GM12878 (cell line): Measurements from ENCODE around the gene HHAT. TPM values are rescaled to one million over a fixed set of nuclear protein-coding genes. Genes with fewer than 3 reads are reported as not detected.

Experiments
- ATAC-seq: fragments of 200-7000 bp; cut with Tn5 transposase; 3 replicates; pipeline ENCODE4 v1.9.1; 2020; ENCODE audit warnings: mild to moderate bottlenecking, moderate library complexity
- BruUV-seq: library from RNA; stranded (reverse); fragments of 400-500 nt; replicated peaks from 2 replicates; lab custom pipeline; 2021; lab: Mats Ljungman, UMichigan
- CTCF ChIA-PET: fragments of 300-600 bp; sonication (Branson Sonifier 250); formaldehyde crosslinking; extraction: SDS; loops from one replicate; lab custom pipeline; 2021; ENCODE audit warnings: inconsistent platforms; lab: Yijun Ruan, JAX
- POLR2A ChIA-PET: fragments of 350-600 bp; formaldehyde crosslinking; extraction: SDS; loops from one replicate; lab custom pipeline; 2021; ENCODE audit warnings: inconsistent platforms; lab: Charles Lee
- RAD21 ChIA-PET: fragments of 300-600 bp; sonication (Branson Sonifier 250); formaldehyde crosslinking; loops from one replicate; lab custom pipeline; 2023; ENCODE audit warnings: antibody characterized with exemption; ENCODE audit not compliant: unreplicated experiment; lab: Charles Lee
- SMC1A ChIA-PET: fragments of 300-600 bp; sonication (Branson Sonifier 250); formaldehyde crosslinking; loops from one replicate; lab custom pipeline; 2023; ENCODE audit not compliant: unreplicated experiment, uncharacterized antibody; lab: Charles Lee
- DNase-seq: peaks from one replicate; pipeline ENCODE4 v3.0.0-alpha.2; 2011; ENCODE audit warnings: low read depth, low spot score
- FAIRE-seq: peaks from 3 replicates; lab custom pipeline; 2011; peaks lifted over from hg19 to GRCh38; lab: Jason Lieb, UNC
- H2AFZ ChIP-seq: 2 replicates; pipeline ENCODE4 v1.6.0; 2011; ENCODE audit warnings: low read depth, low read length, control low read depth; ENCODE audit not compliant: control insufficient read depth
- H3K27ac ChIP-seq: 2 replicates; pipeline ENCODE4 v1.5.1; 2011; ENCODE audit warnings: control low read depth; ENCODE audit not compliant: control insufficient read depth, insufficient read depth
- H3K27me3 ChIP-seq, 2 experiments: replicated peaks in 1 of 2; 2 replicates each; pipeline versions ENCODE4 v1.6.0 to v1.6.1; 2011; ENCODE audit warnings: low read length in 1 of 2; ENCODE audit not compliant: control insufficient read depth in 2 of 2, insufficient read depth in 2 of 2
- H3K36me3 ChIP-seq, 2 experiments: 2 replicates each; pipeline ENCODE4 v1.5.1; 2011; ENCODE audit warnings: low read length in 1 of 2; ENCODE audit not compliant: control insufficient read depth in 2 of 2, insufficient read depth in 2 of 2
- H3K4me1 ChIP-seq: 2 replicates; pipeline ENCODE4 v1.6.1; 2011; ENCODE audit warnings: mild to moderate bottlenecking, low read length, moderate library complexity, mixed read lengths; ENCODE audit not compliant: control insufficient read depth, insufficient read depth
- H3K4me2 ChIP-seq: 2 replicates; pipeline ENCODE4 v1.6.0; 2011; ENCODE audit warnings: control low read depth; ENCODE audit not compliant: control insufficient read depth, insufficient read depth
- H3K4me3 ChIP-seq: fragments of 200-600 bp; sonication (generic); 2 replicates; pipeline ENCODE4 v1.5.1; 2016
- H3K79me2 ChIP-seq: 2 replicates; pipeline ENCODE4 v1.6.0; 2011; ENCODE audit warnings: low read length; ENCODE audit not compliant: control insufficient read depth, insufficient read depth
- H3K9ac ChIP-seq: 2 replicates; pipeline ENCODE4 v1.8.0; 2011; ENCODE audit warnings: low read length, control low read depth, mixed read lengths; ENCODE audit not compliant: control insufficient read depth, insufficient read depth
- H3K9me3 ChIP-seq: replicated peaks from 3 replicates; pipeline ENCODE4 v1.5.1; 2011; ENCODE audit warnings: mild to moderate bottlenecking, low read length; ENCODE audit not compliant: control insufficient read depth, insufficient read depth
- H4K20me1 ChIP-seq: 2 replicates; pipeline ENCODE4 v1.6.0; 2011; ENCODE audit not compliant: control insufficient read depth, insufficient read depth
- BCL11A ChIP-seq: IDR thresholded peaks from 2 replicates; pipeline ENCODE4 v1.6.1; 2011; ENCODE audit warnings: low read depth, low read length
- CREB1 ChIP-seq: IDR thresholded peaks from 2 replicates; pipeline ENCODE4 v1.6.1; 2012; ENCODE audit warnings: low read depth, mild to moderate bottlenecking, inconsistent platforms
- EED ChIP-seq: sonication (generic); IDR thresholded peaks from 2 replicates; pipeline ENCODE4 v1.6.1; 2016; ENCODE audit warnings: antibody characterized with exemption, low read depth
- ESRRA ChIP-seq: IDR thresholded peaks from 2 replicates; pipeline ENCODE4 v1.6.1; 2012; ENCODE audit warnings: mild to moderate bottlenecking, low read length, improper control_type of control experiment
- ETV6 ChIP-seq, 2 experiments: fragments of 450-650 bp in 1 of 2; IDR thresholded peaks in 1 of 2; conservative IDR thresholded peaks in 1 of 2; 2 replicates each; pipeline ENCODE4 v1.6.1; 2014; ENCODE audit warnings: antibody characterized with exemption in 1 of 2, borderline replicate concordance in 1 of 2, low read depth in 1 of 2, mild to moderate bottlenecking in 1 of 2, moderate library complexity in 1 of 2
- FOXK2 ChIP-seq: fragments of 450-650 bp; IDR thresholded peaks from 2 replicates; pipeline ENCODE4 v1.6.1; 2017; ENCODE audit warnings: mild to moderate bottlenecking, moderate library complexity
- NR2C1 ChIP-seq: fragments of 450-650 bp; IDR thresholded peaks from 2 replicates; pipeline ENCODE4 v1.6.1; 2017; ENCODE audit warnings: antibody characterized with exemption, mild to moderate bottlenecking, moderate library complexity
- RB1 ChIP-seq: fragments of 450-650 bp; formaldehyde crosslinking; IDR thresholded peaks from 2 replicates; pipeline ENCODE4 v1.6.1; 2017; ENCODE audit warnings: mild to moderate bottlenecking, borderline replicate concordance
- RCOR1 ChIP-seq: conservative IDR thresholded peaks from 2 replicates; pipeline ENCODE4 v1.6.1; 2012; ENCODE audit warnings: low read depth, low read length, improper control_type of control experiment
- SMC3 ChIP-seq: IDR thresholded peaks from 2 replicates; pipeline ENCODE4 v1.6.1; 2011; ENCODE audit warnings: low read length, improper control_type of control experiment, borderline replicate concordance
- TBL1XR1 ChIP-seq: IDR thresholded peaks from 2 replicates; pipeline ENCODE4 v1.6.1; 2012; ENCODE audit warnings: low read depth, low read length, improper control_type of control experiment
- ZNF274 ChIP-seq: IDR thresholded peaks from one replicate; pipeline ENCODE4 v1.8.0; 2011; ENCODE audit not compliant: insufficient read length, insufficient read depth
- WGBS: methylation state at CpG from one replicate; pipeline ENCODE4 v1.1.6; 2016; ENCODE audit warnings: low lambda C conversion rate; ENCODE audit not compliant: insufficient replicate concordance, insufficient coverage; ENCODE audit errors: missing lambda C conversion rate; 5-methylcytosine and 5-hydroxymethylcytosine counted together
- in situ Hi-C: fragments of 300-500 bp; cut with MboI; formaldehyde crosslinking; loops from 9 replicates; pipeline ENCODE4 v1.14.3; 2018; ENCODE audit warnings: mixed read lengths
- intact Hi-C: fragments of 100-400 bp; cut with micrococcal nuclease; formaldehyde crosslinking; loops from one replicate; pipeline ENCODE4 v1.14.2; 2022; ENCODE audit not compliant: unreplicated experiment
- polyA plus RNA-seq, 11 experiments: library from polyadenylated mRNA; depleted of rRNA in 4 of 11; unstranded in 6 of 11; stranded (reverse) in 5 of 11; fragments of >200 nt; fragmentation: Nextera tagmentation in 4 of 11; fragmentation: Illumina TruSeq in 1 of 11; extraction: Ambion mirVana in 4 of 11; extraction: Trizol in 1 of 11; gene quantifications; 1 replicate in 1 of 11; 2 replicates in 10 of 11; pipeline versions ENCODE4 v1.2.1 to v1.2.3, GENCODE V29; 2011 to 2016; ENCODE audit warnings: inconsistent platforms in 2 of 11, missing spikeins in 2 of 11, low read depth in 1 of 11
- total RNA-seq, 4 experiments: library from RNA; depleted of rRNA in 3 of 4; stranded (reverse); fragments of >200 nt in 3 of 4; fragmentation: Illumina TruSeq in 1 of 4; extraction: Trizol in 1 of 4; gene quantifications; 2 replicates each; pipeline versions ENCODE4 v1.2.1 to v1.2.3, GENCODE V29; 2013 to 2021

Gene HHAT
- total and polyA plus RNA-seq, 10 of the 15 experiments (the other 5 are each of a cell fraction or from before 2014, with no cell fraction given) = 1.2 to 37.6 (median 2.6) TPM

DNA sequence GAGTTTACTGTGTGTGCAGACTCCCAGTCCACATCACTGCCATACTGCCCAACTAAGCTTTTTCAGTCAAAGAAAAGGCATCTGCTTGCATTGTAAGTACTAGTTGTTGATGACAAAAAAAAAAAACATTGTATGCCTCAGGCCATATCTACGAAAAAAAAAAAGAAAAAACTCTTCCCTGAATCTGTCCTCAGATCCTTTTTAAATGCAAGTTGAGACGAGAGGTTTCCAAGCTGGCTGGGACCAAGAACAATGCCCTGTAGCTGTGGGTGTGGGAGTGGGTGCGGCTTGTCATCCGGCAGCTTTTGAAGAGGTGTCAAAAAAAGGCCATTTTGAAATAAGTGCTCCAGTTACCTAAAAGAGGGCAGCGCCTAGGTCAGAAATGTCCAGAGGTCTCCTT lies 29.2 kb upstream of the HHAT start:
- BruUV-seq = no TSS peak

GRCh38 chr1:210300923-210301614 lies 27.6 kb upstream of the HHAT start:
- in situ Hi-C loops (no loop called here), intact Hi-C loops (no loop called here)
- no peak overlapping the region for H2AFZ ChIP-seq
- no peaks in the 10 kb centered on the region for H3K36me3 ChIP-seq
- H3K79me2 ChIP-seq = no peaks in the 10 kb centered on the region
- H3K9ac ChIP-seq = no peak overlapping the region
- H4K20me1 ChIP-seq = no peaks in the 10 kb centered on the region
- FAIRE-seq = no peak
- WGBS = 60% methylated on average over 5 of the region's 5 CpGs
- CTCF ChIA-PET = interaction anchor here (1.2 kb wide), 2 partner anchors 10 to 441 kb away, joined by 3 to 5 read pairs; no protein-coding TSS in a partner anchor
- no peak for TF ChIP-seq FOXK2
- TF ChIP-seq BCL11A = no peak
- TF ChIP-seq ZNF274 = no peak
- TF ChIP-seq CREB1 = no peak
- TF ChIP-seq RCOR1 = no peak
- no peak for TF ChIP-seq SMC3
- TF ChIP-seq RB1 = no peak
- no peak for TF ChIP-seq TBL1XR1
- TF ChIP-seq ESRRA = no peak
- no peak for TF ChIP-seq ETV6 (conservative IDR thresholded peaks at IDR 0.05 in 1 of 2, IDR thresholded peaks at IDR 0.05 in 1 of 2; ENCODE audit: borderline replicate concordance in 1 of 2, low read depth in 1 of 2)
- no TSS peak for BruUV-seq
- H3K27me3 ChIP-seq = no peaks in the 10 kb centered on the region; a peak in 1 of 4 replicates
- ATAC-seq = no peak
- H3K4me2 ChIP-seq = no peak overlapping the region
- RAD21 ChIA-PET = no interaction called here
- POLR2A ChIA-PET = no interaction called here
- H3K4me1 ChIP-seq = no peaks in the 10 kb centered on the region
- SMC1A ChIA-PET = no interaction called here
- no peak for DNase-seq
- H3K27ac ChIP-seq = no peak overlapping the region
- H3K4me3 ChIP-seq = no peak overlapping the region
- no peaks in the 10 kb centered on the region for H3K9me3 ChIP-seq

More for the DNA sequence above, 29.2 kb upstream of the HHAT start:
- H2AFZ ChIP-seq = no peak overlapping the region
- ChIA-PET SMC1A (interaction anchor here (0.6 kb wide), 1 partner anchor 202 kb away, joined by 4 read pairs; no protein-coding TSS in a partner anchor), CTCF (interaction anchor here (0.7 to 1.2 kb wide), 2 partner anchors 12 to 33 kb away, joined by 3 to 5 read pairs; no protein-coding TSS in a partner anchor), RAD21 (no interaction called here), POLR2A (no interaction called here)
- H3K36me3 ChIP-seq = no peaks in the 10 kb centered on the region
- H3K4me3 ChIP-seq = no peak overlapping the region
- in situ Hi-C loops (no loop called here), intact Hi-C loops (no loop called here)
- no peaks in the 10 kb centered on the region for H4K20me1 ChIP-seq
- H3K9ac ChIP-seq = no peak overlapping the region
- 43% methylated on average over 5 of the region's 5 CpGs for WGBS
- DNase-seq = no peak
- no peaks in the 10 kb centered on the region; a peak in 2 of 4 replicates for H3K27me3 ChIP-seq
- TF ChIP-seq NR2C1 (no peak), EED (no peak)
- no peaks in the 10 kb centered on the region for H3K4me1 ChIP-seq
- H3K9me3 ChIP-seq = no peaks in the 10 kb centered on the region
- ATAC-seq = no peak
- H3K79me2 ChIP-seq = no peaks in the 10 kb centered on the region
- H3K4me2 ChIP-seq = no peak overlapping the region
- no peak for FAIRE-seq
- no peak overlapping the region for H3K27ac ChIP-seq
